Breast epithelium (tissue), 4 donors: Measurements from ENCODE around the gene RHOB. TPM values are rescaled to one million over a fixed set of nuclear protein-coding genes. Genes with fewer than 3 reads are reported as not detected.
A peak's percentile ranks its signal among the peaks of the same experiment; 100 is the strongest.

Experiments
- DNase-seq, 2 donors: peaks; one replicate each; pipeline ENCODE4 v3.0.0-alpha.2; 2019; ENCODE audit warnings: low spot score in 2 of 2
- H3K27ac ChIP-seq, 2 donors: fragments of 200-600 bp; sonication (generic) in 1 of 2; one replicate each; pipeline ENCODE4 v1.5.1; 2016 to 2019; ENCODE audit warnings: mild to moderate bottlenecking in 1 of 2
- H3K27me3 ChIP-seq, 2 donors: fragments of 200-600 bp; sonication (generic) in 1 of 2; one replicate each; pipeline versions ENCODE4 v1.5.1 to v1.6.0; 2017 to 2019; ENCODE audit warnings: control low read depth in 1 of 2, mild to moderate bottlenecking in 1 of 2
- H3K36me3 ChIP-seq: fragments of 200-600 bp; one replicate; pipeline ENCODE4 v1.5.1; 2019
- H3K4me1 ChIP-seq, 2 donors: fragments of 200-600 bp; sonication (generic); one replicate each; pipeline ENCODE4 v1.5.1; 2016 to 2019; ENCODE audit warnings: control low read depth in 1 of 2
- H3K4me3 ChIP-seq, 3 donors: fragments of 200-600 bp; sonication (generic); 1 replicate in 2 of 3; 2 replicates in 1 of 3; pipeline ENCODE4 v1.5.1; 2016 to 2019; ENCODE audit warnings: mild to moderate bottlenecking in 3 of 3, moderate library complexity in 2 of 3
- H3K9me3 ChIP-seq, 2 donors: fragments of 200-600 bp; sonication (generic) in 1 of 2; one replicate each; pipeline ENCODE4 v1.5.1; 2016 to 2019; ENCODE audit warnings: control low read depth in 1 of 2
- CTCF ChIP-seq, 3 donors: fragments of 450-650 bp; IDR thresholded peaks; one replicate each; pipeline ENCODE4 v1.5.1; 2016 to 2017; ENCODE audit warnings: antibody characterized with exemption in 3 of 3, mild to moderate bottlenecking in 3 of 3, moderate library complexity in 3 of 3
- POLR2A ChIP-seq: fragments of 450-650 bp; IDR thresholded peaks from one replicate; pipeline ENCODE4 v1.6.1; 2016; ENCODE audit warnings: antibody characterized with exemption, mild to moderate bottlenecking, moderate library complexity
- POLR2AphosphoS5 ChIP-seq, 3 donors: sonication (generic); formaldehyde crosslinking; IDR thresholded peaks; one replicate each; pipeline ENCODE4 v1.6.1; 2017; ENCODE audit warnings: antibody characterized with exemption in 3 of 3
- intact Hi-C: fragments of 100-400 bp; cut with DNase I; formaldehyde crosslinking; loops from one replicate; pipeline ENCODE4 v1.15.1; 2023; ENCODE audit warnings: low total_unique reads
- total RNA-seq, 3 donors: library from RNA; depleted of rRNA; stranded (reverse); fragments of >200 nt; gene quantifications; one replicate each; pipeline ENCODE4 v1.1.0, GENCODE V29; 2016

Gene RHOB
- total RNA-seq, 3 donors from 2014 or later, result 643 to 1,178 (median 772) TPM

- H3K9me3 ChIP-seq, result no peaks in the 10 kb centered on the region
- peak overlapping the region; percentile 87 to 96 for H3K27ac ChIP-seq
- H3K27me3 ChIP-seq, result no peaks in the 10 kb centered on the region
- no peak overlapping the region for H3K4me3 ChIP-seq
- H3K36me3 ChIP-seq, result no peaks in the 10 kb centered on the region
- intact Hi-C loops, result no loop called here
- TF ChIP-seq POLR2A, result no peak
- no peak for TF ChIP-seq POLR2AphosphoS5 (IDR thresholded peaks at IDR 0.05)
- TF ChIP-seq CTCF (IDR thresholded peaks at IDR 0.05), result no peak
- DNase-seq, result no peak
- peaks cover 3 to 24% of the 10 kb centered on the region in 2 donors for H3K4me1 ChIP-seq
Measured at GRCh38 chr2:20471148-20471547, 24.3 kb downstream of the RHOB start.

GRCh38 chr2:20471902-20472559 is 25.2 kb downstream of the RHOB start:
- no peaks in the 10 kb centered on the region for H3K27me3 ChIP-seq
- TF ChIP-seq POLR2A (no peak), CTCF (IDR thresholded peaks at IDR 0.05) (no peak), POLR2AphosphoS5 (IDR thresholded peaks at IDR 0.05) (no peak)
- H3K9me3 ChIP-seq, result no peaks in the 10 kb centered on the region
- peak overlapping the region; percentile 50 to 62 for H3K27ac ChIP-seq
- intact Hi-C loops, result loop anchor here (1.0 kb wide), 1 partner anchor 122 kb away; no protein-coding TSS in a partner anchor
- no peak for DNase-seq
- H3K36me3 ChIP-seq, result no peaks in the 10 kb centered on the region
- H3K4me1 ChIP-seq, result peaks cover 3 to 24% of the 10 kb centered on the region in 2 donors
- no peak overlapping the region for H3K4me3 ChIP-seq

GRCh38 chr2:20472569-20472968 is 25.7 kb downstream of the RHOB start:
- no peak for TF ChIP-seq POLR2AphosphoS5 (IDR thresholded peaks at IDR 0.05)
- TF ChIP-seq POLR2A, result no peak
- no peak for TF ChIP-seq CTCF (IDR thresholded peaks at IDR 0.05)
- Histone ChIP-seq H3K9me3 (no peaks in the 10 kb centered on the region), H3K4me3 (no peak overlapping the region), H3K27ac (peak overlapping the region; percentile 50 to 62), H3K27me3 (no peaks in the 10 kb centered on the region), H3K4me1 (peaks cover 3 to 18% of the 10 kb centered on the region in 2 donors), H3K36me3 (no peaks in the 10 kb centered on the region)
- intact Hi-C loops, result loop anchor here (1.0 kb wide), 1 partner anchor 122 kb away; no protein-coding TSS in a partner anchor
- DNase-seq, result no peak

GRCh38 chr2:20473128-20473527 is 26.3 kb downstream of the RHOB start:
- peak overlapping the region; percentile 50 to 62 for H3K27ac ChIP-seq
- DNase-seq, result no peak
- intact Hi-C loops, result no loop called here
- H3K4me1 ChIP-seq, result peaks cover under 1 to 14% of the 10 kb centered on the region in 2 donors
- H3K36me3 ChIP-seq, result no peaks in the 10 kb centered on the region
- H3K4me3 ChIP-seq, result no peak overlapping the region
- H3K9me3 ChIP-seq, result no peaks in the 10 kb centered on the region
- H3K27me3 ChIP-seq, result no peaks in the 10 kb centered on the region
- TF ChIP-seq CTCF (IDR thresholded peaks at IDR 0.05) (no peak), POLR2A (no peak), POLR2AphosphoS5 (IDR thresholded peaks at IDR 0.05) (no peak)

DNA sequence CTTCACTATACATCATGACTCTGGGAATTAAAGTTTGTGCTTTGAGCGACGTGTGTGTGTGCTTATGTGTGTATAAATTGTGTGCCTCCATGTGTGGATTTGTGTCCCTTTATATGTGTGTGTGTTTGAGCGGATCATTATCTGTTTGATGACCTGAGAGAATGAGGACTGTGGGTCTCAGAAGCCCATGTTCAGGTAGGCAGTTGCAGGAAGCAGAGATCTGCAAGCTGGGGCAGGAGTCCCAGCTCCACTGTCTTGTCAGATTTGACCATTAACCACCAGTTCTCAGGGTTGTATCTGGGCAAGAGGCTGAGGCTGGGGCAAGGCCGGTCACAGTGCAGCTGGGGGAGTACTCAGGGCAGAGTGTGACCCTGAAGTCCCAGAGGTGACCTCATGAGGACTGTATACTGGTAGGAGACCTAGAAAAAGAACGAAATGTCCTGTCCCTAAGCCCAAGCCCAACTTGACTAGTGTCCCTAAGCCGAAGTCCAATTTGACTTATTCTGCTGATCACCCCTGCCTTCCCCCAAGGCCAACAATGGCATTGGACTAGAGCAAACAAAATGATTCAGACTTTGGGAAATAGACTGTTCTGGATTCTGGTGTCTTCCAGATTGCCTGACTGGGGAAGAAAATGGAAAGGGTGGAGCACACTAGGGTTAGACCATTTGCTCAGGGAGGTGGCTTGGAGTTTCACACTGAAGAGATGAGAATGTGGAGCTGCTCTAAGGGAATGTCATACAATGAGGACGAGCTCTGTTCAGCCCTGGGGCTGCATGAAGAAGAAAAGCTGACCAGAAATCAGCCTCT is 28.1 kb downstream of the RHOB start:
- Histone ChIP-seq H3K27ac (peak overlapping the region; percentile 50 to 62), H3K27me3 (no peaks in the 10 kb centered on the region), H3K9me3 (no peaks in the 10 kb centered on the region), H3K36me3 (no peaks in the 10 kb centered on the region), H3K4me1 (no peaks in the 10 kb centered on the region), H3K4me3 (no peak overlapping the region)
- TF ChIP-seq POLR2AphosphoS5 (IDR thresholded peaks at IDR 0.05) (peak in 1 of 3 donors; percentile 34), POLR2A (no peak), CTCF (IDR thresholded peaks at IDR 0.05) (no peak)
- intact Hi-C loops, result loop anchor here (1.0 kb wide), 1 partner anchor 34 kb away; no protein-coding TSS in a partner anchor
- DNase-seq, result peak in 1 of 2 donors; percentile 15
